Neutrophil (primary cell): ENCODE results near the gene NTRK3.

ENCODE experiments used
- H3K27ac ChIP-seq: fragments of 200-600 bp; sonication (generic); 2 replicates; pipeline ENCODE4 v1.5.1; 2016; ENCODE audit warnings: mild to moderate bottlenecking, moderate library complexity
- H3K27me3 ChIP-seq: fragments of 200-600 bp; sonication (generic); 2 replicates; pipeline ENCODE4 v1.6.0; 2016; ENCODE audit warnings: mild to moderate bottlenecking
- H3K36me3 ChIP-seq: fragments of 200-600 bp; sonication (generic); 2 replicates; pipeline ENCODE4 v1.5.1; 2017
- H3K4me1 ChIP-seq, 2 experiments: fragments of 200-600 bp in 1 of 2; sonication (generic) in 1 of 2; 1 replicate in 1 of 2; 2 replicates in 1 of 2; pipeline versions ENCODE4 v1.5.1 to v1.6.1; 2013 to 2016; ENCODE audit warnings: low read depth in 1 of 2, low read length in 1 of 2, mild to moderate bottlenecking in 1 of 2, moderate library complexity in 1 of 2; ENCODE audit not compliant: control insufficient read depth in 1 of 2, insufficient read depth in 1 of 2
- H3K4me3 ChIP-seq, 2 experiments: fragments of 200-600 bp in 1 of 2; sonication (generic) in 1 of 2; 1 replicate in 1 of 2; 2 replicates in 1 of 2; pipeline ENCODE4 v1.5.1; 2013 to 2016; ENCODE audit warnings: low read depth in 1 of 2, low read length in 1 of 2, mild to moderate bottlenecking in 1 of 2, moderate library complexity in 1 of 2
- H3K9me3 ChIP-seq: fragments of 200-600 bp; sonication (generic); 2 replicates; pipeline ENCODE4 v1.5.1; 2016
- CTCF ChIP-seq: fragments of 200-600 bp; sonication (generic); IDR thresholded peaks from 2 replicates; pipeline ENCODE4 v1.5.1; 2016; ENCODE audit warnings: antibody characterized with exemption

NTRK3 gene

GRCh38 chr15:87949575-87950223 lies 306.8 kb downstream of the NTRK3 start:
- H3K27me3 ChIP-seq, result no peaks in the 10 kb centered on the region
- H3K4me3 ChIP-seq, result no peak overlapping the region
- H3K27ac ChIP-seq, result no peak overlapping the region

GRCh38 chr15:87949151-87949574 lies 307.4 kb downstream of the NTRK3 start:
- H3K4me1 ChIP-seq, result no peaks in the 10 kb centered on the region
- no peaks in the 10 kb centered on the region for H3K36me3 ChIP-seq
- H3K9me3 ChIP-seq, result no peaks in the 10 kb centered on the region
- H3K27me3 ChIP-seq, result no peaks in the 10 kb centered on the region
- H3K27ac ChIP-seq, result no peak overlapping the region
- no peak for TF ChIP-seq CTCF
- no peak overlapping the region for H3K4me3 ChIP-seq

More at GRCh38 chr15:87949575-87950223, 306.8 kb downstream of the NTRK3 start:
- TF ChIP-seq CTCF, result no peak
- Histone ChIP-seq H3K9me3 (no peaks in the 10 kb centered on the region), H3K4me1 (no peaks in the 10 kb centered on the region), H3K36me3 (no peaks in the 10 kb centered on the region)

- Histone ChIP-seq H3K36me3 (no peaks in the 10 kb centered on the region), H3K9me3 (no peaks in the 10 kb centered on the region), H3K27ac (no peak overlapping the region), H3K4me3 (no peak overlapping the region), H3K27me3 (no peaks in the 10 kb centered on the region), H3K4me1 (no peaks in the 10 kb centered on the region)
- TF ChIP-seq CTCF, result no peak
Observed at GRCh38 chr15:87947560-87947959, 309.0 kb downstream of the NTRK3 start.

- Histone ChIP-seq H3K9me3 (no peaks in the 10 kb centered on the region), H3K4me3 (no peak overlapping the region), H3K36me3 (no peaks in the 10 kb centered on the region), H3K27me3 (peaks cover 4% of the 10 kb centered on the region), H3K4me1 (no peaks in the 10 kb centered on the region), H3K27ac (no peak overlapping the region)
- no peak for TF ChIP-seq CTCF
Observed at GRCh38 chr15:87945246-87945645, 311.3 kb downstream of the NTRK3 start.

GRCh38 chr15:87944691-87945090 lies 311.8 kb downstream of the NTRK3 start:
- no peaks in the 10 kb centered on the region for H3K4me1 ChIP-seq
- peaks cover 4% of the 10 kb centered on the region for H3K27me3 ChIP-seq
- TF ChIP-seq CTCF, result no peak
- no peak overlapping the region for H3K27ac ChIP-seq
- H3K36me3 ChIP-seq, result no peaks in the 10 kb centered on the region
- H3K4me3 ChIP-seq, result no peak overlapping the region
- no peaks in the 10 kb centered on the region for H3K9me3 ChIP-seq
